ENCODE measurements around the gene CENPF.
"Not testable (repeated sequence)": the region's sequence is repeated elsewhere in the genome, so short reads cannot be mapped to it uniquely, and the experiment has no call there.

GRCh38 chr1:214610136-214610535 lies 7.1 kb downstream of the CENPF start:
- not testable (repeated sequence) for TF ChIP-seq CTCF, POLR2A (IDR thresholded peaks at IDR 0.05)
